ENCODE data around the gene TNNI2.
A peak's percentile ranks its signal among the peaks of the same experiment; 100 is the strongest.

The TNNI2 gene

DNA sequence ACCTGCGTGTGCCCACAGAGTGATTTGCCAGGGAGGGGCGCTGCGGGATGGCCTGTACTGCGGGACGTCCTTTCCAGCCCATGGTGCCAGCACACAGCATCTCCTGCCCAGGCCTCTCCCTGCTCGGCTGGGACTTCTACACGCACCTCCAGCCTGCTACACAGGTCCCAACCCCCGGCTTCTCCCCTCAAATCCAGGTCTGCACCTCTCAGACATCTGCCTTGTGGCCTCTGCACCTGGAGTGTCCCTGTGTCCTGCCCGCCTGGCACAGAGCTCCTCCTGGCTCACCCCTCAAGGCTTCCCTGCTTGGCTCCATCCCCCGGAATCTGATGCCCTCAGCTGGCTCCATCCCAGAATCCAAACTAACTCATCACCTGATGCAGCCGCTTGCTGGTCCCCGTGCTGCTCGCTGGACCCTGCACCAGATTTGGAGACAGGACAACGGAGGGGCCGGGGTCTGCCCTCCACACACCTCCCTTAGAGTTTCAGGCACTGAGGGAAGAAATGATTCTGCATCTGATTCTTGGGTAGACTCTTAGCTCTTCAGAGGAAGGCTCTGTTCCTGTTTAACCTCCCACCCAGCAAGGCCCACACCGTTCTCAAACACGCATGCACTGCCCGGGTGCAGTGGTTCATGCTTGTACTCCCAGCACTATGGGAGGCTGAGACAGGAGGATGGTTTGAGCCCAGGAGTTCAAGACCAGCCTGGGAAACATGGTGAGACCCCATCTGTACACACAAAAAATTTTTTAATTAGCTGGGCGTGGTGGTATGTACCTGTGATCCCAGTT, 10.1 kb downstream of the TNNI2 start:
- no peaks in the 10 kb centered on the region for H3K4me1 ChIP-seq (ENCODE audit: control insufficient read depth, insufficient read depth, low read length)
- H3K36me3 ChIP-seq (ENCODE audit: control insufficient read depth in 2 of 2, insufficient read depth in 2 of 2, low read length in 2 of 2) = no peaks in the 10 kb centered on the region
- H3K27me3 ChIP-seq (ENCODE audit: control insufficient read depth in 1 of 2, insufficient read depth in 2 of 2, low read length in 2 of 2) = no peaks in the 10 kb centered on the region
- H3K27ac ChIP-seq (ENCODE audit: low read length) = no peak overlapping the region
- no peaks in the 10 kb centered on the region for H3K9me3 ChIP-seq (ENCODE audit: control insufficient read depth in 2 of 2, low read length in 2 of 2)
- no peak overlapping the region for H3K4me3 ChIP-seq (ENCODE audit: low read length in 2 of 2)
- H3K9ac ChIP-seq (ENCODE audit: low read length in 2 of 2) = no peak overlapping the region

DNA sequence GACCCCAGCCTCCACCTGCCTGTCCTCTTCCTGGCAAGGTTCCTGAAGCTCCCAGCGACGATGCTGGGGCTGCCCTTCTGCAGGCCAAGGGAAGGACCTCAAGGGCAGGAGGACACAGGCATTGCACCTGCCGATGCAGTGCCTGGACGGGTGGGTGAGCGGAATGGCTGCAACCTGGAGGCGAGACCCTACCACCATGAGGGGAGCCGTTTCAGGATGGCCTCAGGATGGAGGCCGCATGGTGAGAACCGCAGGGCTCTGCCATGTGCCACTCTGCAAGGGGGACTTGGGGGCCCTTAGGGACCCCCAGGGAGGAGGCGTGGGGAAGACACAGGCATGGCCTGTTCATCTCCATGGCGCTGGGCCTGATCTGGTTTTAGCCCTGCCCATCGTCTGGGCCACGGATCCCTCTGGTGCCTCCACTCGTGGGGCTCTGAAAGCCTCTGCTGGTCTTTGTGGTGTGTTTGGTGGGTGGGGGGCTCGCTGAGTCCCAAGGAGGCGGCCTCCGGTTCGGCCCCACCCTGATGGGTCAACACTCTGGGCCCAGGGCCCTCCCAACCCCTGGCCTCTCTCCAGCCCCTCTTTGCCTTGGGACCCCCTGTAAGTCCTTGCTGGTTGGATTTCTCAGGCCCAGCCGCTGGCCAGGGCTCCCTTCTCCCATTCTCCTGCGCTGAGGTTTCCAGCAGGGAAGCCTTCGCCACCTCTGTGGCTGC, 12.8 kb downstream of the TNNI2 start:
- Histone ChIP-seq H3K4me3 (ENCODE audit: low read length in 2 of 2) (no peak overlapping the region), H3K36me3 (ENCODE audit: control insufficient read depth in 2 of 2, insufficient read depth in 2 of 2, low read length in 2 of 2) (no peaks in the 10 kb centered on the region), H3K9me3 (ENCODE audit: control insufficient read depth in 2 of 2, low read length in 2 of 2) (no peaks in the 10 kb centered on the region), H3K27me3 (ENCODE audit: control insufficient read depth in 1 of 2, insufficient read depth in 2 of 2, low read length in 2 of 2) (no peaks in the 10 kb centered on the region), H3K4me1 (ENCODE audit: control insufficient read depth, insufficient read depth, low read length) (no peaks in the 10 kb centered on the region), H3K9ac (ENCODE audit: low read length in 2 of 2) (no peak overlapping the region), H3K27ac (ENCODE audit: low read length) (no peak overlapping the region)

DNA sequence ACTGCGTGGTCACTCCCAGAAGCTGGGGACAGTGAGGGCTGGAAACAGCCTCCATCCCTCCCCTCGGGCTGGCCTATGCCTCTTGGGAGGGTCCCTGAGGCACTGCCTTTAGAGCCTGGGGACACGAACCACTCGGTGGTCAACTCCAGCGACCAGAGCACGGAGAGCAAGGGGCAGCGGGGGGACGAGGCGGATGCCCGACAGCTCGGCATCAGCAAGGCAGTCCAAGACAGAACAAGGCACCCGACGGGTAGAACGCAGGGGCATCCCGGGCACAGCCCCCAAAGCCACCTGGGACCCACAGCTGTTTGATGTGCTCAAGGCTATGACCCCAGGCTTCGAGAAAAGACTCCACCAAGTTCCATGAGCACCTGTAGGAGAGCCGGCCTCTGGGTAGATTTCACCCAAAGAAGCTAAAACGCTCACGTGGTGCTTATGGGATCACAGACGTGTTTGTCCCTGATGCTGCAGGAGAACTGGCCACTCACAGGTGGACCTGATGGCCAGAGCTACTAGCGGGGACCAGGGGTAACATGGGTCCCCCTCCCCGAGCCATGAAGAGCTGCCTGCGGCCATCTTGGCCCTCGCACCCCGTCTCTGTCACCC, 13.6 kb downstream of the TNNI2 start:
- Histone ChIP-seq H3K36me3 (ENCODE audit: control insufficient read depth in 2 of 2, insufficient read depth in 2 of 2, low read length in 2 of 2) (no peaks in the 10 kb centered on the region), H3K9me3 (ENCODE audit: control insufficient read depth in 2 of 2, low read length in 2 of 2) (no peaks in the 10 kb centered on the region), H3K9ac (ENCODE audit: low read length in 2 of 2) (no peak overlapping the region), H3K27me3 (ENCODE audit: control insufficient read depth in 1 of 2, insufficient read depth in 2 of 2, low read length in 2 of 2) (no peaks in the 10 kb centered on the region), H3K4me1 (ENCODE audit: control insufficient read depth, insufficient read depth, low read length) (no peaks in the 10 kb centered on the region), H3K4me3 (ENCODE audit: low read length in 2 of 2) (no peak overlapping the region), H3K27ac (ENCODE audit: low read length) (no peak overlapping the region)

DNA sequence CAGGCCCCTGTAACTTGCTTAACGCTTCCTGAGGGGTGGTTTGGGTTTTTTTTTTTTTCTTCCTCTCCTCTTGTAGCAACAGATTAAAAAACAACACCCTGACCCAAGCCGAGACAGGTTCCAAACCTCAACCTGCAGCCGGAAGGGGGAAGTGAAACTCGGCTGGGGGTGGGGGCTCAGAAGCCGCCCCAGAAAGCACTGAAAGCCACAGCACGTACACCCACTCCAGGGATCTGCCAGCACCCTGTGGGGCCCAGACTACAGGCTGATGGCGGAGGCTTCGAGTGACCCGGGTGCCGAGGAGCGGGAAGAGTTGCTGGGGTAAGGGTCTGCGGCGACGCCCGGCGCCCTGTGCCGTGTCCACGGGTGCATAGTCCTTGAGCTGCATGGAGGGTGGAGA, 14.1 kb downstream of the TNNI2 start, which contains the start of gene LSP1:
Gene LSP1 (plus strand): TSS at position 208 of the 400 bp plus-strand sequence. CDS start 61 bp downstream, at position 269.
- H3K27me3 ChIP-seq (ENCODE audit: control insufficient read depth in 1 of 2, insufficient read depth in 2 of 2, low read length in 2 of 2) = no peaks in the 10 kb centered on the region
- no peak within 1 kb of the TSS for H3K27ac ChIP-seq (ENCODE audit: low read length)
- no peak within 1 kb of the TSS for H3K9ac ChIP-seq (ENCODE audit: low read length in 2 of 2)
- H3K9me3 ChIP-seq (ENCODE audit: control insufficient read depth in 2 of 2, low read length in 2 of 2) = no peaks in the 10 kb centered on the region
- H3K4me1 ChIP-seq (ENCODE audit: control insufficient read depth, insufficient read depth, low read length) = no peaks in the 10 kb centered on the region
- no peaks in the 10 kb centered on the region for H3K36me3 ChIP-seq (ENCODE audit: control insufficient read depth in 2 of 2, insufficient read depth in 2 of 2, low read length in 2 of 2)
- peak within 1 kb of the TSS in 1 of 2 donors; percentile 3 for H3K4me3 ChIP-seq (ENCODE audit: low read length in 2 of 2)

DNA sequence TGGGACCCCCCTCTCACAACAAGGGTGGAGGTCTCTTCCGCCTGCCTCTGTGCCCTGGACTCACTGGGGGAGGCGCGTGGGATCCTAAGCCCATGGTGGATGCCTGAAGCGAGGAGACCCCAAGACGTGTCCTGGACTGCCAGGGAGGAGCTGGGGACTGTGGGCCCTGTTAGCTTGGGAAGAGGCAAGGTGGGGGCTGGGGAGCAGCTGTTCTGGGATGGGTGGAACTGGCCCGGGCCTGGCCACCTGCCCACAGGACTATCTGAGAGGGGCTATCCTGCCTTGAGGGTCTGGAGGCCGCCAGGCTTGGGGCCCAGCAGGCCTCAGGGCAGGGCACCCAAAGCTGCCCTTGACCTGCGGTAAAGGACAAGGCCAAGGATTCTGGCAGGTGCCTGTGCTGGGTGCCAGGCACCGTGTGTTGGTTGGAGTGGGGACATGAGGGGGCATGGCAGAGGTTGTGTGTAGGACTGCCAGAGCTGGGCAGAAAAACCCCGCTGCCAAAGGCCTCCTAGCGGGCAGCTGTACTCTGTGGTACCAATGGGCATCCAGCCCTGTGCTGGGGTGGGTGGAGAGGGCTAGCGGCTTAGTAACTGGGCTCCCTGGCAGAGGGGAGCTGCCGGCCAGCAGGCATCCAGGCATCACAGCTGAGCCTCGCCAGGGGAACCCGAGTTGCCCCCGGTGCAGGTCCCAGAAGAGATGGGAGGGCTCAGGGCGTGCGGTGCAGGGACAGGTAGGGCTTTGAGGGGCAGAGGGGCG, 14.8 kb downstream of the TNNI2 start:
- Histone ChIP-seq H3K36me3 (ENCODE audit: control insufficient read depth in 2 of 2, insufficient read depth in 2 of 2, low read length in 2 of 2) (no peaks in the 10 kb centered on the region), H3K27me3 (ENCODE audit: control insufficient read depth in 1 of 2, insufficient read depth in 2 of 2, low read length in 2 of 2) (no peaks in the 10 kb centered on the region), H3K4me3 (ENCODE audit: low read length in 2 of 2) (peak overlapping the region in 1 of 2 donors; percentile 8), H3K27ac (ENCODE audit: low read length) (no peak overlapping the region), H3K9ac (ENCODE audit: low read length in 2 of 2) (no peak overlapping the region), H3K9me3 (ENCODE audit: control insufficient read depth in 2 of 2, low read length in 2 of 2) (no peaks in the 10 kb centered on the region), H3K4me1 (ENCODE audit: control insufficient read depth, insufficient read depth, low read length) (no peaks in the 10 kb centered on the region)

DNA sequence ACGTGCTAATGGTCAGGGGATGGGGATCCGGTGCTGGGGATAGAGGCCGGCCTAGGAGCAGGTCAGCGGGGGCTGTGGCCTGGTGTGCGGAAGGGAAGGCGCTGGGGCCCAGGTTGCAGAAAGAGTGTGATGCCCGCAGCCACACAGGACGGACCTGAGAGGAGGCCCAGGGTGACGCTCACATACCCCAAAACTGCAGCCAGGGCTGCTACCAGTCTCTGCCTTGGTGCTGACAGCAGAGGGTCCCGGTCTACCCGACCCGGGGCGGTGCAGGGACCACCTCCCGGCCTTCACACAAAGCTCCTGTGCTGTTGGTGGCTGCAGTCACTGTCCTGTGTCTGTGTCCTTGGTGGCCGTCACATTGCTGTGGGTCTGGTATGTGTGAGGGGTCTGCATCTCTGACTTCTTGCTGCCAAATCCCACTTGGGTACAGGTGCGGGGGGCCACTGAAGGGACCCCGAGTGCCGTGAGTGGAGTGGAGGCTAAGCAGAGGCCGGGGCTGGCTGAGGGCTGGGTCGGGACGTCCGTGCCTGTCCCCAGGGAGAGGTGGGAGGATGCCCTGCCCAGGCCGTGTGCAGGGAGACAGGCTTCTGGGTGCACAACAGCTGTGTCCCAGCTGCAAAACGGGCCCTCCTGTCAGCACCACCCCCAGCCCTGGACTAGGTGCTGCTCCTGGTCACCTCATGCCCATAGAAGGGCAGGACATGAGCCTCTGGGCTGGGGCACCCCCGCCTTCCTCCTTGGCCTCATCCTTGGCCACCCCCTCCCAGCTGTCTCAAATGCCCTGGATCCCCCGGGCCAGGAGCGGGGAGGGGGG, 15.6 kb downstream of the TNNI2 start:
- Histone ChIP-seq H3K9me3 (ENCODE audit: control insufficient read depth in 2 of 2, low read length in 2 of 2) (no peaks in the 10 kb centered on the region), H3K4me3 (ENCODE audit: low read length in 2 of 2) (peak overlapping the region in 1 of 2 donors; percentile 8), H3K27me3 (ENCODE audit: control insufficient read depth in 1 of 2, insufficient read depth in 2 of 2, low read length in 2 of 2) (no peaks in the 10 kb centered on the region), H3K27ac (ENCODE audit: low read length) (no peak overlapping the region), H3K4me1 (ENCODE audit: control insufficient read depth, insufficient read depth, low read length) (no peaks in the 10 kb centered on the region), H3K36me3 (ENCODE audit: control insufficient read depth in 2 of 2, insufficient read depth in 2 of 2, low read length in 2 of 2) (no peaks in the 10 kb centered on the region), H3K9ac (ENCODE audit: low read length in 2 of 2) (no peak overlapping the region)

DNA sequence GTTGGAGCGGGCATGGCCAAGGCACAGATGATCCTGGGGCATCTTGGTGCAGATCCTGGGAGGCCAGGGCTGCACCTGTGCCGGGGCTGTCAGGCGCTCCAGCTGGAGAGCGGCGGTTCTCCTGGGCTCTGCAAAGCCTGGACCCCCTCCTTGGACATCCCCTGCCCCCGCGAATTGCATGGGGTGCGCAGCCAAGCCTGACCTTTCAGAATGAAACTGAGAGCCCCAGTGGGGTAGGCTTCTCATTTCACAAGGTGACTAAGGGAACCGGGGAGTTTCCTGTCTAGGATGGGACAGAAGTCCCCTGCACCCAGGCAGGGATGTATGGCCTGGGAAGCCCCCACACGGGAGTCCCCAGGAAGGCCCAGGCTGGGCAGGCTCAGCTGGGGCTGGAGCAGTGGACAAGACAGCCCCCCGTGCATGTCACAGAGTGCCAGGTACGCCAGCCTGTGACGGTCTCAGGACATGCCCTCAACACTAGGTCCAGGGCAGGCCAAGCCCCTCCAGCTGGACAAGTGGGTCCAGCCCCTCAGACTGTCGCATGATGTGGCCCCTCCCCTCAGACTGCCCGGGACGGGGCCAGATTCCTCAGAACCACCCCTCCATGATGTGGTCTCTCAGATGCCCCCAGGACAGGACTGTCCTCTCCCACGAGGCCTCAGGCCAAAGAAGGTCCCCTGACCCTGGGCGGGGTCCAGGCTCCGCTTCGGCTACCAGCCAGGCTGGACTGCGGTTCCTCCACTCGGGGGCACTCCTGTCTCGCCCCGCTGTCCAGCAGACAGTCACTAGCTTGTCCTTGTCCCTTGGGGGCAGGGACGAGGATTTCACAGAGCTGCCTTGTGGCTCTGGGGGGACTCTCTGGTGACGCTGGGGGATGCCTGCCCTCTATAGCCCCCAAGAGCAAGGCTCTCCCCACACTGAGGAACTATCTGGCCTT, 16.4 kb downstream of the TNNI2 start:
- H3K9me3 ChIP-seq (ENCODE audit: control insufficient read depth in 2 of 2, low read length in 2 of 2) = no peaks in the 10 kb centered on the region
- no peaks in the 10 kb centered on the region for H3K4me1 ChIP-seq (ENCODE audit: control insufficient read depth, insufficient read depth, low read length)
- H3K36me3 ChIP-seq (ENCODE audit: control insufficient read depth in 2 of 2, insufficient read depth in 2 of 2, low read length in 2 of 2) = no peaks in the 10 kb centered on the region
- no peak overlapping the region for H3K4me3 ChIP-seq (ENCODE audit: low read length in 2 of 2)
- H3K27me3 ChIP-seq (ENCODE audit: control insufficient read depth in 1 of 2, insufficient read depth in 2 of 2, low read length in 2 of 2) = no peaks in the 10 kb centered on the region
- no peak overlapping the region for H3K27ac ChIP-seq (ENCODE audit: low read length)
- no peak overlapping the region for H3K9ac ChIP-seq (ENCODE audit: low read length in 2 of 2)

DNA sequence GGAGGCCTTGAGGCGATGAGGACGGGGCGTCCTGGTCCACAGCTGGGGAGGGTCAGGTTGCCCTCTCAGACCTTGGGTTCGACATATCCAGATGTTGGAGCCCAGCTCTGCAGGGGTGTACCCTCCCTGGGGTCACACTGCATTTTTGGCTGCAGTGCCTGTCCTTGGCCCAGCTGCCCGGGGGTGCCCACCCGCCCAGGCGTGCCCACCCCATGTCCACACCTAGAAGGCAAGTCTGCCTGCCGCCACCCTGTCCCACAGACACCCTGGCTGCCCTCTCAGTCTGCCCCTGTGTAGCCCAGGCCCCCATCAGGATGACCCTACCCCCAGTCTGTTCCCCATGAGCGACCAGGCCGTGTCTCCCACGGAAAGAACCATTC, 17.1 kb downstream of the TNNI2 start:
- Histone ChIP-seq H3K36me3 (ENCODE audit: control insufficient read depth in 2 of 2, insufficient read depth in 2 of 2, low read length in 2 of 2) (no peaks in the 10 kb centered on the region), H3K27ac (ENCODE audit: low read length) (no peak overlapping the region), H3K4me3 (ENCODE audit: low read length in 2 of 2) (no peak overlapping the region), H3K4me1 (ENCODE audit: control insufficient read depth, insufficient read depth, low read length) (no peaks in the 10 kb centered on the region), H3K9ac (ENCODE audit: low read length in 2 of 2) (no peak overlapping the region), H3K9me3 (ENCODE audit: control insufficient read depth in 2 of 2, low read length in 2 of 2) (no peaks in the 10 kb centered on the region), H3K27me3 (ENCODE audit: control insufficient read depth in 1 of 2, insufficient read depth in 2 of 2, low read length in 2 of 2) (no peaks in the 10 kb centered on the region)

DNA sequence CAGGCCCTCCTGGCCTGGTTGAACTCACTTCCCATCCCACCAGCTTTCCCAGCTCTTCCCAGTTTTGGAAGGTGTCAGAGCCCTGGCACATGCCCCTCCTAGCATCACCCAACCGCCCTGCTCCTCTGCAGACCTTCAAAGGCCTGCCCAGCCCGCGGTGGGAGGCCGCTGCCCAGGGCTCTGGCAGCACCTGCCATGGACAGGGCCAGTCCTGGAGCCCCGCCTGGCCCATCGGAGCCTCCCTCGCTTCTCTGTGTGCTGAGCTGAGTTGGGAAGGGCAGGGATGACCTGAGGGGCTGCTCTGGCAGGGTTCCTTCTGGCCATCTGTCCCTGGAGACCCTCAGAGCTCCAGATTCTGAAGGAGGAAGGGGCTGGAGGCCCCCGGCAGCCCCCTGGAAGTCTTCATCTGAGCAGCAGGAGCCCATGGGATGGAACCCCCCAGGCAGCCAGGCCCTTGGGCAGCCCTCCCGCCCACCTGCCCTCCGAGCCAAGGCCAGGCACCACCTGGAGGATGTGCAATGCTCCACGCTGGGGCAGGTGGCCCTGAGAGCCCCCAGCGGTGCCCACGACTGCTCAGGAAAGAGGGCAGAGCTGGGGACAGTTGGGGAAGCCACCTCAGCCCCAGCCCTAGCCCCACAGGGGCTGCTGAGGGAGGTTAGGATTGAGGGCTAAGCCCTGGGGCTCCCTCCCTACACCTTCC, 17.7 kb downstream of the TNNI2 start:
- no peak overlapping the region for H3K9ac ChIP-seq (ENCODE audit: low read length in 2 of 2)
- H3K27me3 ChIP-seq (ENCODE audit: control insufficient read depth in 1 of 2, insufficient read depth in 2 of 2, low read length in 2 of 2) = no peaks in the 10 kb centered on the region
- no peak overlapping the region for H3K4me3 ChIP-seq (ENCODE audit: low read length in 2 of 2)
- no peak overlapping the region for H3K27ac ChIP-seq (ENCODE audit: low read length)
- H3K4me1 ChIP-seq (ENCODE audit: control insufficient read depth, insufficient read depth, low read length) = no peaks in the 10 kb centered on the region
- no peaks in the 10 kb centered on the region for H3K9me3 ChIP-seq (ENCODE audit: control insufficient read depth in 2 of 2, low read length in 2 of 2)
- no peaks in the 10 kb centered on the region for H3K36me3 ChIP-seq (ENCODE audit: control insufficient read depth in 2 of 2, insufficient read depth in 2 of 2, low read length in 2 of 2)

Measured in stomach smooth muscle (tissue), 2 donors.